CD4-positive, CD25-positive, alpha-beta regulatory T cell (primary cell): ENCODE data around the gene KCNH5. TPM values are rescaled to one million over a fixed set of nuclear protein-coding genes. Genes with fewer than 3 reads are reported as not detected.

Experiments used
- ATAC-seq, 2 donors: fragments of 150-1000 bp; cut with Tn5 transposase; one replicate each; pipeline ENCODE4 v1.10.0; 2021; ENCODE audit warnings: low read depth in 2 of 2, moderate number of reproducible peaks in 2 of 2, moderate library complexity in 1 of 2
- DNase-seq, 3 donors: peaks; one replicate each; pipeline versions ENCODE4 v3.0.0 to v3.0.0-alpha.2; 2012 to 2022; ENCODE audit warnings: mixed read lengths in 1 of 3
- H3K27ac ChIP-seq: one replicate; pipeline ENCODE4 v1.7.0; 2013; ENCODE audit warnings: mild to moderate bottlenecking, low read length; ENCODE audit not compliant: insufficient read depth, poor library complexity, severe bottlenecking
- H3K27me3 ChIP-seq: one replicate; pipeline ENCODE4 v1.7.0; 2013; ENCODE audit warnings: low read length; ENCODE audit not compliant: control insufficient read depth, insufficient read depth
- H3K36me3 ChIP-seq: one replicate; pipeline ENCODE4 v1.7.0; 2013; ENCODE audit warnings: mild to moderate bottlenecking, low read length, moderate library complexity; ENCODE audit not compliant: control insufficient read depth, insufficient read depth
- H3K4me1 ChIP-seq: 2 replicates; pipeline ENCODE4 v1.7.0; 2013; ENCODE audit warnings: mild to moderate bottlenecking, low read length; ENCODE audit not compliant: insufficient read depth, control insufficient read depth, poor library complexity, severe bottlenecking
- H3K4me3 ChIP-seq: one replicate; pipeline ENCODE4 v1.7.0; 2013; ENCODE audit warnings: low read depth, mild to moderate bottlenecking, low read length, moderate library complexity
- H3K9me3 ChIP-seq, 2 experiments: 1 replicate in 1 of 2; 2 replicates in 1 of 2; pipeline ENCODE4 v1.7.0; 2013; ENCODE audit warnings: low read length in 2 of 2, mild to moderate bottlenecking in 1 of 2, moderate library complexity in 1 of 2; ENCODE audit not compliant: control insufficient read depth in 2 of 2
- H3K27ac Mint-ChIP-seq, 3 donors: one replicate each; pipeline ENCODE4 v1.8.0; 2020 to 2022; ENCODE audit warnings: mild to moderate bottlenecking in 3 of 3, mixed read lengths in 3 of 3, moderate library complexity in 2 of 3
- H3K27me3 Mint-ChIP-seq: one replicate; pipeline ENCODE4 v1.8.0; 2022; ENCODE audit warnings: mild to moderate bottlenecking, mixed read lengths
- H3K36me3 Mint-ChIP-seq: one replicate; pipeline ENCODE4 v1.8.0; 2020; ENCODE audit warnings: mixed read lengths
- H3K4me1 Mint-ChIP-seq, 4 donors: one replicate each; pipeline ENCODE4 v1.8.0; 2020 to 2022; ENCODE audit warnings: mixed read lengths in 4 of 4, mild to moderate bottlenecking in 1 of 4
- H3K4me3 Mint-ChIP-seq, 4 donors: one replicate each; pipeline ENCODE4 v1.8.0; 2020 to 2022; ENCODE audit warnings: mild to moderate bottlenecking in 4 of 4, mixed read lengths in 4 of 4, moderate library complexity in 3 of 4
- H3K9me3 Mint-ChIP-seq, 7 donors: one replicate each; pipeline ENCODE4 v1.8.0; 2020 to 2022; ENCODE audit warnings: mixed read lengths in 7 of 7, mild to moderate bottlenecking in 3 of 7, moderate library complexity in 2 of 7
- polyA plus RNA-seq, 4 donors: library from polyadenylated mRNA; unstranded; fragments of 300-500 nt; fragmentation: Illumina TruSeq; gene quantifications; one replicate each; pipeline ENCODE4 v1.2.3, GENCODE V29; 2021
- total RNA-seq: library from RNA; stranded (reverse); gene quantifications from one replicate; pipeline ENCODE4 v1.2.3, GENCODE V29; 2022

KCNH5 gene
- total and polyA plus RNA-seq, 5 donors from 2014 or later: not detected

DNA sequence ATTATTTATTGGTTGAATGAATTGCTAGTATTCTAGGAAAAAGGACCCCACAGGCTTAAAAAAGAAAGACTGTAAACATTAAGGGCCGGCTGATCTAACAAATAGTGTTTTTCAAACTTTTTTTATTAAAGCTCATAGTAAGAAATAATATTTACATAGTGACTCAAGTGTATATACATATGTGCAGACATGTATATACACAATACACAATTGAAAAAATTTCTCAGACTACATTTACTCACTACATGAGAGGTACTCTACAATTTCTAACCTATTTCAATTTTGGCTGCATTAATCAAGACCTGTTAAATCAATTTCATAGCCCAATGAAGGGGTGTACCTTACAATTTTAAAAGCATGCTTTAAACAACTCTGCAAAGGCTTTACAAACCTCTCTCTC lies 17.5 kb downstream of the KCNH5 start:
- Histone ChIP-seq H3K4me3 (no peak overlapping the region), H3K4me1 (no peaks in the 10 kb centered on the region), H3K36me3 (no peaks in the 10 kb centered on the region), H3K27me3 (peaks cover 2% of the 10 kb centered on the region), H3K9me3 (no peaks in the 10 kb centered on the region), H3K27ac (no peak overlapping the region)
- H3K9me3 Mint-ChIP-seq: peaks cover 0 to 10% (median 2%) of the 10 kb centered on the region in 7 donors
- peaks cover under 1% of the 10 kb centered on the region for H3K27me3 Mint-ChIP-seq
- H3K4me3 Mint-ChIP-seq: no peak overlapping the region
- DNase-seq (no peak), ATAC-seq (no peak)
- H3K4me1 Mint-ChIP-seq: no peaks in the 10 kb centered on the region
- no peak overlapping the region for H3K27ac Mint-ChIP-seq
- H3K36me3 Mint-ChIP-seq: no peaks in the 10 kb centered on the region

DNA sequence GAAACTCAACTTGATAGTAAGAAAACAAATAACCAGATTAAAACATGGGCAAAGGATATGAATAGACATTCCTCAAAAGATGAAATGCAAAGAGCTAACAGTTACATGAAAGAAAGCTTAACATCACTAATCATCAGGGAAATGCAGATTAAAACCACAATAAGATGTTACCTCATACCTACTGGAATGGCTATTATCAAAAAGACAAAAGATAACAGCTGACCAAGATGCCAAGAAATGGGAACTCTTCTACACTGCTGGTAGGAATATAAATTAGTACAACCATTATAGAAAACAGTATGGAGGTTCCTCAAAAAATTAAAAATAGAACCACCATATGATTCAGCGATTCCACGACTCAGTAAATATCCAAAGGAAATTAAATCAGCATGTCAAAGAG lies 18.8 kb downstream of the KCNH5 start:
- Mint-ChIP-seq H3K4me3 (no peak overlapping the region), H3K9me3 (peaks cover 0 to 10% (median 2%) of the 10 kb centered on the region in 7 donors)

GRCh38 chr14:63014621-63015020 lies 30.6 kb downstream of the KCNH5 start:
- Mint-ChIP-seq H3K36me3 (no peaks in the 10 kb centered on the region), H3K27me3 (peaks cover 8% of the 10 kb centered on the region)

More for the DNA sequence above, 18.8 kb downstream of the KCNH5 start:
- Mint-ChIP-seq H3K27ac (no peak overlapping the region), H3K36me3 (no peaks in the 10 kb centered on the region), H3K4me1 (no peaks in the 10 kb centered on the region), H3K27me3 (no peaks in the 10 kb centered on the region)
- Histone ChIP-seq H3K36me3 (no peaks in the 10 kb centered on the region), H3K4me3 (no peak overlapping the region), H3K4me1 (no peaks in the 10 kb centered on the region), H3K27me3 (no peaks in the 10 kb centered on the region), H3K27ac (no peak overlapping the region), H3K9me3 (peaks cover 0 to 3% of the 10 kb centered on the region in 2 experiments)
- DNase-seq: no peak
- ATAC-seq: no peak

GRCh38 chr14:63012171-63012570 lies 33.1 kb downstream of the KCNH5 start:
- no peak overlapping the region for H3K4me3 Mint-ChIP-seq
- ATAC-seq: no peak
- DNase-seq: no peak

More at GRCh38 chr14:63014621-63015020, 30.6 kb downstream of the KCNH5 start:
- H3K4me1 Mint-ChIP-seq: no peaks in the 10 kb centered on the region
- Histone ChIP-seq H3K4me1 (no peaks in the 10 kb centered on the region), H3K27me3 (no peaks in the 10 kb centered on the region), H3K4me3 (no peak overlapping the region), H3K27ac (no peak overlapping the region), H3K36me3 (no peaks in the 10 kb centered on the region), H3K9me3 (no peaks in the 10 kb centered on the region)
- H3K4me3 Mint-ChIP-seq: no peak overlapping the region
- peaks cover 0 to 4% (median 1%) of the 10 kb centered on the region in 7 donors for H3K9me3 Mint-ChIP-seq
- no peak for DNase-seq
- no peak overlapping the region for H3K27ac Mint-ChIP-seq
- ATAC-seq: no peak

GRCh38 chr14:63011623-63012022 lies 33.6 kb downstream of the KCNH5 start:
- Mint-ChIP-seq H3K36me3 (no peaks in the 10 kb centered on the region), H3K27me3 (peaks cover 6% of the 10 kb centered on the region), H3K27ac (no peak overlapping the region), H3K9me3 (peaks cover 0 to 2% (median 0%) of the 10 kb centered on the region in 7 donors), H3K4me1 (no peaks in the 10 kb centered on the region), H3K4me3 (no peak overlapping the region)
- H3K4me3 ChIP-seq: no peak overlapping the region
- no peaks in the 10 kb centered on the region for H3K4me1 ChIP-seq
- H3K27ac ChIP-seq: no peak overlapping the region
- DNase-seq: no peak
- H3K36me3 ChIP-seq: no peaks in the 10 kb centered on the region
- H3K27me3 ChIP-seq: no peaks in the 10 kb centered on the region
- H3K9me3 ChIP-seq: no peaks in the 10 kb centered on the region
- ATAC-seq: no peak

More at GRCh38 chr14:63012171-63012570, 33.1 kb downstream of the KCNH5 start:
- Histone ChIP-seq H3K9me3 (no peaks in the 10 kb centered on the region), H3K27me3 (no peaks in the 10 kb centered on the region), H3K4me3 (no peak overlapping the region), H3K36me3 (no peaks in the 10 kb centered on the region), H3K4me1 (no peaks in the 10 kb centered on the region), H3K27ac (no peak overlapping the region)
- Mint-ChIP-seq H3K36me3 (no peaks in the 10 kb centered on the region), H3K9me3 (peaks cover 0 to 2% (median 0%) of the 10 kb centered on the region in 7 donors), H3K27me3 (peaks cover 8% of the 10 kb centered on the region), H3K4me1 (no peaks in the 10 kb centered on the region), H3K27ac (no peak overlapping the region)

DNA sequence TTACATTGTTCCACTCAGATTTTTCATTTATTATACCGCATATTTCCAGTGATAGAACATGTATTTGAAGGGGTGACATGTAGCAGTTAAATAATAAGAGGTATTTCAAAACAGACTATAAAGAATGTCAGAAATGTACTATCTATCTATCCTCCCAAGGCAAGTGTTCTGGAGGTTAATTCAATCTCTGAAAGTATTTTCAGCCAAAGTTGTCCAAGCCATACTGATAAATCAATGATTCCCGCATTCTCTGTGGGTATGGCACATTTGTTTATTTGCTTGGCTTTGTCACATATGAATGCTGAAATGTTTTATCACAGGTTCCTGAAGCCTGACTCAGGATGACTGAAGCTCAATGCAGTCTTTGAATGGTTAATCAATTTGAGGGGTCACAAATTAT lies 35.8 kb downstream of the KCNH5 start:
- Histone ChIP-seq H3K27ac (no peak overlapping the region), H3K9me3 (no peaks in the 10 kb centered on the region), H3K4me1 (no peaks in the 10 kb centered on the region), H3K36me3 (no peaks in the 10 kb centered on the region), H3K27me3 (no peaks in the 10 kb centered on the region), H3K4me3 (no peak overlapping the region)
- Mint-ChIP-seq H3K27me3 (no peaks in the 10 kb centered on the region), H3K4me1 (no peaks in the 10 kb centered on the region), H3K4me3 (no peak overlapping the region), H3K36me3 (no peaks in the 10 kb centered on the region), H3K27ac (no peak overlapping the region), H3K9me3 (peaks cover 0 to 1% (median 0%) of the 10 kb centered on the region in 7 donors)
- no peak for DNase-seq
- no peak for ATAC-seq

GRCh38 chr14:63006531-63006930 lies 38.7 kb downstream of the KCNH5 start:
- H3K27ac ChIP-seq: no peak overlapping the region
- H3K4me3 ChIP-seq: no peak overlapping the region
- no peak for DNase-seq
- H3K9me3 ChIP-seq: no peaks in the 10 kb centered on the region
- no peaks in the 10 kb centered on the region for H3K4me1 Mint-ChIP-seq
- H3K36me3 ChIP-seq: no peaks in the 10 kb centered on the region
- ATAC-seq: no peak
- no peaks in the 10 kb centered on the region for H3K4me1 ChIP-seq
- no peak overlapping the region for H3K4me3 Mint-ChIP-seq
- H3K27me3 ChIP-seq: no peaks in the 10 kb centered on the region
- H3K9me3 Mint-ChIP-seq: no peaks in the 10 kb centered on the region
- no peaks in the 10 kb centered on the region for H3K36me3 Mint-ChIP-seq
- H3K27me3 Mint-ChIP-seq: no peaks in the 10 kb centered on the region
- no peak overlapping the region for H3K27ac Mint-ChIP-seq

DNA sequence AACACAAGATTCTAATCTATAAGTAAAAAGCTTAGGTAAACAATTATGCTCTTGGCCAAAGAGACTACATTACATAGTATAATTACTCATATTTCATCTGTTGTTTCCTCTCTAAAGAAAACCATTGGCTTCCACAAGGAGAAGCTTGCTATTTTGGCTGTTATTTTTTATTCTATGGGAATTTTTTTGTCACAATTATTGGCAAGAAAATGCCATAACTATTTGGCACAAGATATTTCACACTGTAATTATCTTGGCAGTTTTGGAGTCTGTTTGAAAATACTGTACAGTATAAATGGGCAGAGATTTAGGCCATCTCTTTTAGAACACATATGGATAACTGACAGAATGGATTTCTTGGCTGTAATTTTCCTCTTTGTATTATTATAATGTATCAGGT lies 51.2 kb downstream of the KCNH5 start:
- no peak overlapping the region for H3K4me3 Mint-ChIP-seq
- no peak overlapping the region for H3K27ac Mint-ChIP-seq
- no peaks in the 10 kb centered on the region for H3K4me1 ChIP-seq
- no peak overlapping the region for H3K4me3 ChIP-seq
- no peaks in the 10 kb centered on the region for H3K9me3 ChIP-seq
- no peaks in the 10 kb centered on the region for H3K27me3 Mint-ChIP-seq
- H3K27ac ChIP-seq: no peak overlapping the region
- ATAC-seq (no peak), DNase-seq (no peak)
- H3K9me3 Mint-ChIP-seq: peaks cover 0 to 13% (median 3%) of the 10 kb centered on the region in 7 donors
- H3K36me3 Mint-ChIP-seq: no peaks in the 10 kb centered on the region
- H3K27me3 ChIP-seq: no peaks in the 10 kb centered on the region
- no peaks in the 10 kb centered on the region for H3K36me3 ChIP-seq
- H3K4me1 Mint-ChIP-seq: no peaks in the 10 kb centered on the region
